UCSD-AML1 (cell line): ENCODE results near the gene G6PC2.

Source experiments
- DNase-seq: peaks from one replicate; lab custom pipeline; 2025; ENCODE audit not compliant: unreplicated experiment; lab: John Stamatoyannopoulos, UW

Gene G6PC2

DNA sequence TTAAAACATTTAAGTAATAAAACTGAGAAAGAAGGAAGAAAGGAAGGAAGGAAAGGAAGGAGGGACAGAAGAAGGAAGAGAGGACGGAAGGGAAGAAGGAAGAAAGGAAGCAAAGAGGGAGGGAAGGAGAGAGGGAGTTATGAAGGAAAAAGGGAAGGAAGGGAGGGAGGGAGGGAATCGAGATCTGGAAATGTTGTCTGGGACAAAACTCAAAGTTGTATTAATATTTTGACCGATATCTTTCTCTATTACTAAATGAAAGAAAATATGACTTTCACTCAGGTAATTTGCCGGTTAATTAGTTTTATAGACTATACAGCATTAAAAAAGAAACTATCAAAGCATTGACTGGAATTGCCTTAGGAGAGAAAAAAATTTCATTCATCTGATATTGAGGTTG lies 44.4 kb downstream of the G6PC2 start:
- DNase-seq, result no peak

DNA sequence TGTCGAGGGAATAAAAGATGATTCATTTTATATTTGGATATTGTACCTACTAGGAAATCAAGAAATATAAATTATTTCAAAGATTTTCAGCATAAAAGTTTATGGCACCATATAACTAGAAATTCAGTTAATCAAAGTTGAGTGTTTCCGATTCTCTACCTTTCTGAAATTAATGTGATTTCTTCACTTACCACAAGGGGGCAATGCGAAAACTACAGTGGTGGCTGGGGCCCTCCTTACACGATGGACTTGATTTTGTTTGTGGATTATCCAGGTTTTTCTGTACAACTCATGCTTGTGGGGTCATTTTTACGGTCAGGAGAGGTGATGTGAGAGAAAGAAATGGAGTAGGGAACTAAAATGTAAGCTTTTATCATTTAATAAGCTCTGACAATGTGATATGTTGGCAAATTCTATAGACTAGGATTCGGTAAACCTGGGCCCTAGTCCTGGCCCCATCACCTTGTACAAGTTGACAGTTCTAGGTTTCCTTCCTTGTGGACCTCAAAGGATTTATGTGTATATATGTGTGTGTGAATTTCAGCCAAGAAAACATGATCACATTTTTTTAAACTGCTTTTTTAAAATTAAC lies 47.6 kb downstream of the G6PC2 start:
- DNase-seq, result no peak

DNA sequence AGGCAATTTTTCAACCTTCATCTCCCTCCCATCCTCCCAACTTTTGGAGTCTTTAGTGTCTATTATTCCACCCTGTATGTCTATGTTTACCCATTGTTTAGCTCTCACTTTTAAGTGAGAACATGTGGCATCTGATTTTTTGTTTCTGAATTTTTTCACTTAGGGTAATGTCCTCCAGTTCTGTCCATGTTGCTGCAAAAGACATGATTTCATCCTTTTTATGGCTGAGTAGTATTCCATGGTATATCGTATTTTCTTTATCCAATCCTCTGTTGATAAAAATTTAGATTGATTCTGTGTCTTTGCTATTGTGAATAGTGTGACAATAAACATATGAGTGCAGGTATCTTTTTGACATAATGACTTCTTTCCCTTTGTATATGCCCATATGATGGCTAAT lies 48.2 kb downstream of the G6PC2 start:
- no peak for DNase-seq

DNA sequence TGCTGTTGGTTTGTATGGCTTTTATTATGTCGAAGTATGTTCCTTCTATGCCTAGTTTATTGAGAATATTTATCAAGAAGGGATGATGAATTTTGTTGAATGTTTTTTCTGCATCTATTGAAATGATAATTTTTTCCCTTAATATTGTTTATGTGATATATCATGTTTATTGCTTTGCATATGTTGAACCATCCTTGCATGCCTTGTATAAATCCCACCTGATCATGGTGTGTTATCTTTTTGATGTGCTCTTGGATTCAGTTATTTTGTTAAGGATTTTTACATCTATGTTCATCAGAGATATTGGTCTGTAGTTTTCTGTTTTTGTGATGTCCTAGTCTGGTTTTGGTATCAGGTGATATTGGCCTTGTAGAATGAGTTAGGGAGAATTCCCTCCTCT lies 50.8 kb downstream of the G6PC2 start:
- DNase-seq, result no peak

DNA sequence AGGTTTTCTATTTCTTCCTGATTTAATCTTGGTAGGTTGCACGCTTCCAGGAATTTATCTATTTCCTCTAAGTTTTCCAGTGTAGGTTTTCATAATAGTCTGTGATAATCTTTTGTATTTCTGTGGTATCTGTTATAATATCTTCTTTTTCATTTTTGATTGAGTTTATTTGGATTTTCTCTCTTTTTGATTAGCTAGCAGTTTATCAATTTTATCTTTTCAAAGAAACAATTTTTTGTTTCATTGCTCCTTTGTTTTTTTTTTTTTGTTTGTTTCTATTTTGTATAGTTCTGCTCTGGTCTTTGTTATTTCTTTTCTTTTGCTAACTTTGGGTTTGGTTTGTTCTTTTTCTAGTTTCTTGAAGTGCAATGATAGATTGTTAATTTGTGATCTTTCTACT lies 51.3 kb downstream of the G6PC2 start:
- DNase-seq, result no peak

DNA sequence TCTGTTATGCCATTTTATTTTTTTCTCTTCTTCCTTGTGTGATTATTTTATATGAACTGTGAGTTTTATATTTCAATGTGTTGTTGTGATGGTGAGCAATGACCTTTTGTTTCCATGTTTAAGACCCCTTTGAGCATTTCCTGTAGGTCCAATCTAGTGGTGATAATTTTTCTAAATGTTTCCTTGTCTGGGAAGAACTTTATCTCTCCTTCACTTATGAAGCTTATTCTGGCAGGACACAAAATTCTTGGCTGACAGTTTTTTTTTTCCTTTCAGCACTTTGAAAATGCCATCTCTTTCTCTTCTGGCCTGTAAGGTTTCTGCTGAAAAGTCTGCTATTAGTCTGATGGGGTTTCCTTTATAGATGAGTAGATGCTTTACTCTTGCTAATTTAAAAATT lies 53.2 kb downstream of the G6PC2 start:
- no peak for DNase-seq

DNA sequence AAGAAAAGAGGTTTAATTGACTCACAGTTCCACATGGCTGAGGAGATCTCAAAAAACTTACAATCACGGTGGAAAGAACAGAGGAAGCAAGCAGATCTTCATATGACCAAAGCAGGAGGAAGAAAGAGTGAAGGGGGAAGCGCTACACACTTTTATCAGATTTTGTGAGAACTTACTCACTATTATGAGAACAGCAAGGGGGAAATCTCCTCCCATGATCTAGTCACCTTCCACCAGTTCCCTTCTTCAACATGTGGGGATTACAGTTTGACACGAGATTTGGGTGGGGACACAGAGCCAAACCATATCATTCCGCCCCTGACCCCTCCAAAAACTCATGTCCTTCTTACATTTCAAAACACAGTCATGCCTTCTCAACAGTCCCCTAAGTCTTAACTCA lies 54.2 kb downstream of the G6PC2 start:
- no peak for DNase-seq

DNA sequence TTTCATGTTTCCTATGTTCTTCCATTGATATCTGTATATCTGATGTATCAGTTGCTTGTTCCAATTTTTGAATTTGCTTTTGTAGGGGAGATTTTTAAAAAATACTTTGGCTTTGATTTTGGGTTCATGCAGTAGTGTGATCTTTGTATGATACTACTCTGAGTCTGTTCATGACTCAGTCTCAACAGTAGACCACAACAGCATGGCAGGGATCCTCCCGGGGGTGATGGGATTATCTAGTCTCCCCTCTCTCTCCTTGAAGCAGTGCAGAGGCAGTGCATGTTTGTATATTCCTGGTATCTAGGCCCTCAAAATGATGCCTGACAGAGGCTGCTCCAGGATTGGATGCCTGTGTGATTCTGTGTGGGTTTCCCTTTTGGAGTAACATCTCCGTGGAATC lies 55.3 kb downstream of the G6PC2 start:
- DNase-seq, result no peak
